Right lobe of liver (tissue), 4 donors: ENCODE data around the gene SMPD3.

ENCODE experiments used
- POLR2A ChIP-seq: fragments of 450-650 bp; IDR thresholded peaks from one replicate; pipeline ENCODE4 v1.6.1; 2017; ENCODE audit warnings: antibody characterized with exemption, mild to moderate bottlenecking
- TF ChIP-seq, protein P1 (sequence below), 4 donors: fragments of 200-600 bp in 3 of 4; fragments of 450-650 bp in 1 of 4; IDR thresholded peaks; one replicate each; pipeline versions ENCODE4 v1.5.1 to v1.8.0; 2016 to 2022; ENCODE audit warnings: antibody characterized with exemption in 4 of 4, mild to moderate bottlenecking in 2 of 4
- donor health status: DM: no; HTN: no; CAD: no.
- donor health status: DM: no; HTN: no; CAD: no.
- donor health status: DM: no; HTN: yes; CAD: no.

DNA sequence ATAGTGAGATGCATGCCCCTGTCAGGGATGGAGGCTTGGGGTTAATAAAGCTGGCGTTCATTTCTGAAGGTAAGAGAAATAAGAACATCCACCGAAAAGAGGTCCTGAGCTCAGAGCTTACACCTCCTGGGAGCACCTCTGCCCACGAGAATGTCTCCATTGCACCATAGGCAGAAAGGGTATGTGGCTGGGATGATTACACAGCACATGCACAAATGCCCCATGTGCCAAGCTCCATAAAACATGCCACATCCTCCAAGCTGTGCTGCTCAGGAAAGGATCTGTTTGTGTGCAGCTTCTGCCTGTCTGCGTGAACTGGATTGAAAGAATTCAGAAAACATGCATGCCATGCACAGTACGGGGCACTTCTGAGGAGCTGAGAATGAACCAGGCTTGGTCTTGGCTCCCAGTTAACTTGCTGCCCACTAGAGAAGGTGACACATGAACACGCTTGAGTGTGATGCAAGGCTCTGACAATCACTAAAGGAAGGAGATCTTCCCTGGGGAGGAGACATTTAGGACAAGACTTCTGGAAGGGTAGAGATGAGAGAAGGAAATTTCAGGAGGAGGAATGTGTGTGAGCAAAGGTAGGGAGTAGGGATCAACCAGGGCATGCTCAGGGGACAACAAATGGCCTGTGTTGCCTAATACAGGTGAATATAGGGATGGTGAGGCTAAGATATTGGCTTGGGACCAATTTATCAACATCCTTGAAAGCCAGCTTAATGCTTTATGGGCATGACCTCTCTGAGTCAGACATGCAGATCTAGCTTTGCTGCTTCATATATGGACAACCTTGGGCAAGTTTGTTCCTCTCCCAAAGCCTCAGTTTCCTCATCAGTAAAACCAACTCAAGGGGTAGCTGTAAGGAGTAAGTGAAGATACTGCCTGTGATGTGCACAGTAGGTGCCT, 32.0 kb upstream of the SMPD3 start:
- TF ChIP-seq, protein P1, sequence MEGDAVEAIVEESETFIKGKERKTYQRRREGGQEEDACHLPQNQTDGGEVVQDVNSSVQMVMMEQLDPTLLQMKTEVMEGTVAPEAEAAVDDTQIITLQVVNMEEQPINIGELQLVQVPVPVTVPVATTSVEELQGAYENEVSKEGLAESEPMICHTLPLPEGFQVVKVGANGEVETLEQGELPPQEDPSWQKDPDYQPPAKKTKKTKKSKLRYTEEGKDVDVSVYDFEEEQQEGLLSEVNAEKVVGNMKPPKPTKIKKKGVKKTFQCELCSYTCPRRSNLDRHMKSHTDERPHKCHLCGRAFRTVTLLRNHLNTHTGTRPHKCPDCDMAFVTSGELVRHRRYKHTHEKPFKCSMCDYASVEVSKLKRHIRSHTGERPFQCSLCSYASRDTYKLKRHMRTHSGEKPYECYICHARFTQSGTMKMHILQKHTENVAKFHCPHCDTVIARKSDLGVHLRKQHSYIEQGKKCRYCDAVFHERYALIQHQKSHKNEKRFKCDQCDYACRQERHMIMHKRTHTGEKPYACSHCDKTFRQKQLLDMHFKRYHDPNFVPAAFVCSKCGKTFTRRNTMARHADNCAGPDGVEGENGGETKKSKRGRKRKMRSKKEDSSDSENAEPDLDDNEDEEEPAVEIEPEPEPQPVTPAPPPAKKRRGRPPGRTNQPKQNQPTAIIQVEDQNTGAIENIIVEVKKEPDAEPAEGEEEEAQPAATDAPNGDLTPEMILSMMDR (IDR thresholded peaks at IDR 0.05): no peak
- TF ChIP-seq POLR2A: no peak
